Colonic mucosa (tissue), 4 donors: ENCODE results near the gene ODAD2. TPM values are rescaled to one million over a fixed set of nuclear protein-coding genes. Genes with fewer than 3 reads are reported as not detected.

Source experiments
- DNase-seq: peaks from one replicate; pipeline ENCODE4 v3.0.0-alpha.2; 2020
- H3K27ac ChIP-seq: fragments of 200-600 bp; one replicate; pipeline ENCODE4 v1.8.0; 2021
- H3K27me3 ChIP-seq: fragments of 200-600 bp; one replicate; pipeline ENCODE4 v1.8.0; 2021
- H3K36me3 ChIP-seq: fragments of 200-600 bp; one replicate; pipeline ENCODE4 v1.8.0; 2021
- H3K4me1 ChIP-seq: fragments of 200-600 bp; one replicate; pipeline ENCODE4 v1.8.0; 2021; ENCODE audit warnings: mild to moderate bottlenecking
- H3K4me3 ChIP-seq: fragments of 200-600 bp; one replicate; pipeline ENCODE4 v1.8.0; 2021
- H3K9ac ChIP-seq, 2 donors: one replicate each; pipeline ENCODE4 v1.7.0; 2013; ENCODE audit warnings: control low read depth in 2 of 2, low read depth in 2 of 2, low read length in 2 of 2
- H3K9me3 ChIP-seq: fragments of 200-600 bp; one replicate; pipeline ENCODE4 v1.8.0; 2021
- intact Hi-C: fragments of 100-400 bp; cut with DNase I; formaldehyde crosslinking; loops from one replicate; pipeline ENCODE4 v1.14.1; 2022
- total RNA-seq, 2 donors: library from RNA; stranded (reverse); fragmentation: NEBNext Ultra II Directional in 1 of 2; extraction: Animal tissue kit (Norgen Biotek cat#: 25700) in 1 of 2; gene quantifications; one replicate each; pipeline ENCODE4 v1.2.1, GENCODE V29; 2021
- TF ChIP-seq, protein P1 (sequence below): fragments of 200-600 bp; IDR thresholded peaks from one replicate; pipeline ENCODE4 v1.8.0; 2022; ENCODE audit warnings: antibody characterized with exemption, mild to moderate bottlenecking
- donor health status: healthy.
- donor health status: DM: no; HTN: no; CAD: no.
- donor health status: DM: no; HTN: no; CAD: no.

ODAD2 gene
- total RNA-seq, 2 donors from 2014 or later = 0.61 TPM; not detected in 1

DNA sequence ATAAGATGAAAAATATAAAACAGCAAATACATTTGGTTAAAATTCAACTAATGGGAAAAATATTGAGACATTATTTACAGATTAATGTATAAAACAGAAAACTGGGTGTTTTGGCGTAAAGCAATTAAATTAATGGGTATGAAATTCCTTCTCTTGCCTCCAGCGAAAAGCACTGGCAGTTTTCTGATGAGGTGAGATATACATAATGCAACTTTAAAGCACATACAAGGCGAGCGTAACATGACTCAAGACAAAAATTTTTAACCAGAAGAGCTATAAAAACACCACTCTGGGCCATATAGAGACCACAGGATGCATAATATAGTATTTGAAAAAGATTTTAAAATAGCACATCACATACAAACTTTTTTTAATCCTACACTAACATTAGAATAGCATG, 120.6 kb downstream of the ODAD2 start:
- Histone ChIP-seq H3K27me3 (no peaks in the 10 kb centered on the region), H3K4me1 (no peaks in the 10 kb centered on the region), H3K9ac (no peak overlapping the region), H3K9me3 (no peaks in the 10 kb centered on the region), H3K4me3 (no peak overlapping the region), H3K36me3 (no peaks in the 10 kb centered on the region), H3K27ac (no peak overlapping the region)
- TF ChIP-seq, protein P1, sequence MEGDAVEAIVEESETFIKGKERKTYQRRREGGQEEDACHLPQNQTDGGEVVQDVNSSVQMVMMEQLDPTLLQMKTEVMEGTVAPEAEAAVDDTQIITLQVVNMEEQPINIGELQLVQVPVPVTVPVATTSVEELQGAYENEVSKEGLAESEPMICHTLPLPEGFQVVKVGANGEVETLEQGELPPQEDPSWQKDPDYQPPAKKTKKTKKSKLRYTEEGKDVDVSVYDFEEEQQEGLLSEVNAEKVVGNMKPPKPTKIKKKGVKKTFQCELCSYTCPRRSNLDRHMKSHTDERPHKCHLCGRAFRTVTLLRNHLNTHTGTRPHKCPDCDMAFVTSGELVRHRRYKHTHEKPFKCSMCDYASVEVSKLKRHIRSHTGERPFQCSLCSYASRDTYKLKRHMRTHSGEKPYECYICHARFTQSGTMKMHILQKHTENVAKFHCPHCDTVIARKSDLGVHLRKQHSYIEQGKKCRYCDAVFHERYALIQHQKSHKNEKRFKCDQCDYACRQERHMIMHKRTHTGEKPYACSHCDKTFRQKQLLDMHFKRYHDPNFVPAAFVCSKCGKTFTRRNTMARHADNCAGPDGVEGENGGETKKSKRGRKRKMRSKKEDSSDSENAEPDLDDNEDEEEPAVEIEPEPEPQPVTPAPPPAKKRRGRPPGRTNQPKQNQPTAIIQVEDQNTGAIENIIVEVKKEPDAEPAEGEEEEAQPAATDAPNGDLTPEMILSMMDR = no peak
- DNase-seq = no peak
- intact Hi-C loops = no loop called here

DNA sequence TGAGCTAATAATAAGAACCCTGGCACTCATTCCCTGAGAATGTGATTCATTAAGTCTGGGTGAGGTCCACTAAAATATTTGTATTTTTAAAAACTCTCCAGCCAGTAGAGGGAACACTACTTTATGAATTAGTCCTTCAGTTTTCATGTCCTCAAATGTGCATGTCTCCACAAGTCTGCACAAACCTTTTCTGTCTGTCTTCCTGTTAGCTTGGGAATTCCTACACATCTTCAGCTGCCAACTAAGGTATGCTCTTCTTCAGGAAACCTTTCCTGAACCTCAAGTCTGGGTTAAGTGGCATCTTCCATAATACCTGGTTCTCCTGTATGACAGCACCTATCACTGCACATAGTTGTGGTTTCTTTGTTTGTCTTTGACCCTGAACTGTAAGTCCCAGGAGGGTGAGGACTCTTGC, 133.7 kb downstream of the ODAD2 start:
- TF ChIP-seq, protein P1 = no peak
- Histone ChIP-seq H3K9ac (no peak overlapping the region), H3K27me3 (no peaks in the 10 kb centered on the region), H3K4me1 (no peaks in the 10 kb centered on the region), H3K4me3 (no peak overlapping the region), H3K27ac (no peak overlapping the region), H3K36me3 (no peaks in the 10 kb centered on the region), H3K9me3 (no peaks in the 10 kb centered on the region)
- intact Hi-C loops = no loop called here
- DNase-seq = no peak

DNA sequence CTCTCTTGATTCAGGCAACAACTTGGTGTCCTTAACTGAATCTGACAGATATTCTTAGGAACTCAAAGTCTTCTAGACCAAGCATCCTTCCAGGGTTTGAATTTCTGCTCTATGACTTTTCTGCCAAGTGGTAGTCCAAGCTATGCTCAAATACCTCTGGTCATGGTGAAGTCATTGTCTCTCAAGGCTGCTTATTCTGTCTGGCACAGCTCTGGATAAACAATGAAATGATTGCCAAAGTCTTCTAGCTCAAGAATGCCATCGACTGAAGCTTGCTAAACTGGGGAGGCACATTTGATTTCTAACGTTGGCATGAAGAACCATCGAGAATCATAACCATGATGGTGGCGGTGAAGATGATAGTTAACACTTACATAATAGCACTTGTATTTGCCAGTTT, 137.1 kb downstream of the ODAD2 start:
- Histone ChIP-seq H3K27ac (no peak overlapping the region), H3K4me3 (no peak overlapping the region), H3K4me1 (no peaks in the 10 kb centered on the region), H3K27me3 (no peaks in the 10 kb centered on the region), H3K9ac (no peak overlapping the region), H3K9me3 (no peaks in the 10 kb centered on the region), H3K36me3 (no peaks in the 10 kb centered on the region)
- intact Hi-C loops = no loop called here
- no peak for DNase-seq
- TF ChIP-seq, protein P1 = no peak

DNA sequence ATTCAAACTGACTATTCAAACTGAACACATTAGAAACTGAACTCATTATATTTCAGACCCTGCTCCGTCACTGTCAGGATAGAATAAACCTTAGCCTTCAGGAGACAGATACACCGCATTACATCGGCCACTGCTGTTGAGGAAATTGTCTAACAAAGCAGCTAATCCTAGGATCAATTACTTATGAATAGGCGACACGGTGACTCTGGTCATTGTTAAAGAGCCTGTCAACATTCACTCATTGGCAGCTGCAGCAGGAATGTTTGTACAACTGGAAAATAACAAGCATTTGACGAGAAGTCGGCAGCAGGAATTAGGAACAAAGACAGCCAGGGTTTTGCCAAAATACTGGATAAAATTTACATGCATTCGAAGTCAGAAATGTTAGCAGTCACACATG, 141.3 kb downstream of the ODAD2 start:
- H3K9ac ChIP-seq = no peak overlapping the region

DNA sequence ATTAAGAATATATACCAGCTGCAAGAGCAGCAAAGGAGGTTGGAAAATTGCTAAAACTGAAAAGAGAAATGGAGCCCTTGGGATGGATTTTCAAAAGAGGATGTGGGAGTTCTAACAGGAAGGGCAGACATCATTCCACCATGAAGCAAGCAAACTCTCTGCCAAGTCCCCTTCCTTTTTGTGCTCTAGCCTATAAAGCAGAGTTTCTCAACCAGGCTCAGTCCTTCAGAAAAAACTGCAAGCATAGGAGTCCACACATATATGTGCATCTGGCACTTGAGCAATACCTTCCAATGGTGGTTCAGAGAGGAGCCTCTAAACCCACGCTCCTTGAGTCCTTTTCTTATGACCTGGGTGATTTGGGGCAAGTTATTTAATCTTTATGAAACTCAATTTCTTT, 154.7 kb downstream of the ODAD2 start:
- Histone ChIP-seq H3K9me3 (no peaks in the 10 kb centered on the region), H3K4me1 (no peaks in the 10 kb centered on the region), H3K36me3 (no peaks in the 10 kb centered on the region), H3K27ac (no peak overlapping the region), H3K9ac (no peak overlapping the region), H3K27me3 (no peaks in the 10 kb centered on the region), H3K4me3 (no peak overlapping the region)
- TF ChIP-seq, protein P1 = no peak
- intact Hi-C loops = no loop called here
- DNase-seq = no peak

More for the DNA sequence above, 141.3 kb downstream of the ODAD2 start:
- TF ChIP-seq, protein P1 = no peak
- H3K27me3 ChIP-seq = no peaks in the 10 kb centered on the region
- H3K36me3 ChIP-seq = no peaks in the 10 kb centered on the region
- H3K4me1 ChIP-seq = no peaks in the 10 kb centered on the region
- intact Hi-C loops = no loop called here
- H3K4me3 ChIP-seq = no peak overlapping the region
- no peaks in the 10 kb centered on the region for H3K9me3 ChIP-seq
- H3K27ac ChIP-seq = no peak overlapping the region
- DNase-seq = no peak

DNA sequence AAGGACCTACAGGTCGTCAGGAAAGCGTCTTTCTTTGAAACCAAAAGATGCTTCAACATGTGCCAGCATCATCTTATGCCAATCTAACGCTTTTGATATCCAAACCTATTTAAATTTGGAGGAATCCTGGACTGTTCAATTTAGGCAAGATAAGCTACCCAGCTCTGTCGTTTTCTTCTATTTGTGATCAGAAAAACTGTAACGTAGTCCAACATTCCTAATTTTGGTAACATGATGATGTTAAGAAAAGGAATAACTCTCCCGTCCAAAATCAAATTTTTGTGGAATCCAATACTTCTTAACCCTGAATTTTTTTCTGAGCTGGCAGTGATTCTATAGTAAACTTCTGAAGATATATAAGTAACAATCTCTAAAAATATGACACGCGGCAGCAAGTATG, 160.0 kb downstream of the ODAD2 start:
- no peak for DNase-seq

More for the DNA sequence above, 160.0 kb downstream of the ODAD2 start:
- no peaks in the 10 kb centered on the region for H3K4me1 ChIP-seq
- no peak overlapping the region for H3K9ac ChIP-seq
- no peaks in the 10 kb centered on the region for H3K36me3 ChIP-seq
- H3K9me3 ChIP-seq = no peaks in the 10 kb centered on the region
- no peaks in the 10 kb centered on the region for H3K27me3 ChIP-seq
- no peak overlapping the region for H3K4me3 ChIP-seq
- H3K27ac ChIP-seq = no peak overlapping the region
- TF ChIP-seq, protein P1 = no peak
- intact Hi-C loops = no loop called here
